NCI-H748 (cell line): ENCODE data around the gene MTMR12.
"Not testable (repeated sequence)": the region's sequence is repeated elsewhere in the genome, so short reads cannot be mapped to it uniquely, and the experiment has no call there.

Experiments
- DNase-seq: peaks from one replicate; lab custom pipeline; 2025; ENCODE audit not compliant: unreplicated experiment; lab: John Stamatoyannopoulos, UW

The MTMR12 gene

GRCh38 chr5:32299059-32299677, 13.6 kb downstream of the MTMR12 start:
- DNase-seq: peak; percentile 28

GRCh38 chr5:32298059-32298415, 14.7 kb downstream of the MTMR12 start:
- DNase-seq: no peak

DNA sequence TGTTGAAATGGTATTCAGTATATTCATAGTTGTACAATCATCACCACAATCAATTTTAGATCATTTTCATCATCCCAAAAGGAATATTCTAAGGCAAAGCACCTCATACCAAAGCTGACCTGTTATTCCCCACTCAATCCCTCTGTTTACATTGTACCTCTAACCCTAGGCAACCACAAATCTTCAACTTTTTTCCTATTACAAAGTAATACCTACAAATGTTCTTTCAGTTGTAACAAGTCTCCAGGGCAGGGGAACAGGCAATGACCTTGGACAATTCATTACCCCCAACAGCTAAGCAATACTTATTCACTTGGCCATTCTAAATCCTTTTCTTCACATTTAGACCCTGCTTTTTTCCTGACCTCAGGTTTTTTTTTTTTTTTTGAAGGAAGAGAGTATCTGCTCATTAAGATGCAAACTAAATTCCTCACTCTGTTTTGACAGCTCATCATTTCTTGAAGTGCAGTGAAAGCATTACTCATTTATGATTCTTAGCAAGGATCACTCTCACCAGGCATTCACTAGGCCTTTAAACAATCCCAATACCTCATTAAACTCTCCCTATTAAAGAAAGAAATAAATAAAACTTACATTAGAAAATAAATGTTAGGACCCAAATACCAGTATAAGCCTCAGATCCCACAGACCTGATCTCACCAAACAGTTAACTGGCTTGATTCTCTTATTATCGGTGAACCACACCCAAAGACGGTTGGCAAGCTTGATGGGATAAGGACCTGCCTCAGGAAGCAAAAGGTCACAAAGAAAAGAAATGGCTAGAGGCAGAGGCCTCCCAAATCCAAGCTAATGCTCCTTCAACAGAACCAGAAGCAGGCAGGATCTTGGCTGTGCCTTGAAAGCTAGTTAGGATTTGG, 15.3 kb downstream of the MTMR12 start:
- no peak for DNase-seq

GRCh38 chr5:32295966-32296772, 16.6 kb downstream of the MTMR12 start:
- not testable (repeated sequence) for DNase-seq

GRCh38 chr5:32291591-32291990, 21.1 kb downstream of the MTMR12 start:
- DNase-seq: no peak

DNA sequence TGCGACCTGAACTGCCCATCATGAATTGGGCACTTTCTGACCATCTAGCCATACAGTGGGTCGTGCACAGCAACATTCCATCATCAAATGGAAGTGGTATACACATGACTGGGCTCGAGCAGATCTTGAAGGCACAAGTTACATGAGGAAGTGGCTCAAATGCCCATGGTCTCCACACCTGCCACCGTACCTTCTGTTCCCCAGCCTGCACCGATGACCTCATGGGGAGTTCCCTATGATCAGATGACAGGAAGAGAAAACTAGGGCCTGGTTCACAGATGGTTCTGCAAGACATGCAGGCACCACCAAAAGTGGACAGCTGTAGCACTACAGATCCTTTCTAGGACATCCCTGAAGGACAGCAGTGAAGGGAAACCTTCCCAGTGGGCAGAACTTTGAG, 21.8 kb downstream of the MTMR12 start:
- no peak for DNase-seq

GRCh38 chr5:32290501-32290900, 22.2 kb downstream of the MTMR12 start:
- not testable (repeated sequence) for DNase-seq

DNA sequence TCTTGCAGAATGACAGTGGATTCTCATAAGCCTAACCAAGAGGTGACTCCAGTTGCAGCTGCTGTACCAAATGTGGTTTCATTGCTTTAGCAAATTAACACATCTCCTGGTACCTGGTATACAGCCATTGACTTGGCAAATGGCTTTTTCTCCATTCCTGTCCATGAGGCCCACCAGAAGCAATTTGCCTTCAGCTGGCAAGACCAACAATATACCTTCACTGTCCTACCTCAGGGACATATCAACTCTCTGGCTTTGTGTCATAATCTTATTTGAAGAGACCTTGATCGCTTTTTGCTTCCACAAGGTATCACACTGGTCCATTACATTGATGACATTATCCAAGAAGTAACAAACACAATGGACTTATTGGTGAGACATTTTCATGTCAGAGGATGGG, 22.8 kb downstream of the MTMR12 start:
- not testable (repeated sequence) for DNase-seq

DNA sequence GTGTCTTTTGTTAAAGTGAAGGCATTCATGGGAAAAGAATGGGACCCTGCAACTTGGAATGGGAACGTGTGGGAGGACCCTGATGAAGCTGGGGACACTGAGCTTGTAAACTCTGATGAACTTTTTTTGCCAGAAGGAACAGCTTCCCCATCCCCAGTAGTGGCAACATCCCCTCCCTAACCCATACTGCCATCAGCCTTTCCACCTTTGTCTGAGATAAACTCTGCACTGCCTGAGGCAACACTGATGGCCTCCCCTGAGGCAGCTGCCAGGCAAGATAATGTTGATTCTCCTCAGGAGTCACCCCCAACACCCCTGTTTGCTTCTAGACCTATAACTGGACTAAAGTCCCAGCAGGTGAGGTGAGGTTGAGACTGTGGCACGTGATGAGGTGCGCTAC, 24.6 kb downstream of the MTMR12 start:
- DNase-seq: peak; percentile 39

DNA sequence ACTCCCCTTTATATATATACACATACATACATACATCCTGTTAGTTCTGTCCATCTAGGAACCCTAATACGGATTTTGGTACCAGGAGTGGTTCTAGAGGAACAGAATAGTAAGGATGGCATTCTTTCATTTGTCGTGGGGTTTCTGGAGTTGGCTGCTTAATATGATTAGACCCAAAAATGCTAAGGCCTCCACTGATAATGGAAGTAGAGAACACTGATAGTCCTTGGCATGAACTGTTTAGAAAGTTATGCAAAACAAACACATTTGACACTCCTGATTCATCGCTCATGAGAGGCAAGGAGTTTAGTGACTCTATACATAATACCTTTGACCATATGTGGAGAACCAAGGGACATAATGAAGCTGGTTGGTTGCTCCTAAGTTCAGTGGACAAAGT, 25.2 kb downstream of the MTMR12 start:
- not testable (repeated sequence) for DNase-seq

GRCh38 chr5:32285510-32286138, 27.1 kb downstream of the MTMR12 start:
- peak; percentile 56 for DNase-seq

DNA sequence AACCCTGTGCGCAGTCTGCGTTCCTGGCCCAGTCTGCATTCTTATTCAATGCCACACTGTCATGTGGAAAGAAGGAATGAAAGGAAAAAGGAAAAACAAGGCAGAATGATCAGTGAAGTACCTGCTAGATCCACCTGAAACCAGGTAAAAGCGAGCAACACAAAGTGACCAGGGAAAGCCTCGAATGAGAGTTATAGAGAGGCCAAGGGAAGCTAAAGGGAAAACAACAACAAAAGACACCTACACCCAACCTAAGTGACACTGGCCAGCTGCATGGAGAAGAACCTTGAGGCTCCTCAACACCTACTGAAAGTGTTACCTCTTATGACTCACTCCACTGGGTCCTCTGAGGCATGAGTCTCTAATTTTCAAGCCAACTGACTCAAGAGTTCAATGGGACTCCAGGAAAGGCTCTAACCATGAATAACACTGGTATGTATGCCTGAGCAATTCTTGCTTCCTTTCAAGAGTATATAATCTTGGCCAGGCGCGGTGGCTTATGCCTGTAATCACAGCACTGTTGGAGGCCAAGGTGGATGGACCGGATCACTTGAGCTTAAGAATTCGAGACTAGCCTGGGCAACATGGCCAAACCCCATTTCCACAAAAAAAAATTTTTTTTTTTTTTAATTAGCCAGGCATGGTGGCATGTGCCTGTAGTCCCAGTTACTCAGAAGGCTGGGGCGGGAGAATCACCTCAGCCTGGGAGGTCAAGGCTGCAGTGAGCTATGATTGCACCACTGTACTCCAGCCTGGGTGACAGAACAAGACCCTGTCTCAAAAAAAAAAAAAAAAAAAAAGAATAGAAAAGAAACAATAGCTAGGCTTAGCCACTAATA, 29.0 kb downstream of the MTMR12 start:
- no peak for DNase-seq

GRCh38 chr5:32283061-32283460, 29.7 kb downstream of the MTMR12 start:
- DNase-seq: no peak

GRCh38 chr5:32282633-32283032, 30.1 kb downstream of the MTMR12 start:
- no peak for DNase-seq

DNA sequence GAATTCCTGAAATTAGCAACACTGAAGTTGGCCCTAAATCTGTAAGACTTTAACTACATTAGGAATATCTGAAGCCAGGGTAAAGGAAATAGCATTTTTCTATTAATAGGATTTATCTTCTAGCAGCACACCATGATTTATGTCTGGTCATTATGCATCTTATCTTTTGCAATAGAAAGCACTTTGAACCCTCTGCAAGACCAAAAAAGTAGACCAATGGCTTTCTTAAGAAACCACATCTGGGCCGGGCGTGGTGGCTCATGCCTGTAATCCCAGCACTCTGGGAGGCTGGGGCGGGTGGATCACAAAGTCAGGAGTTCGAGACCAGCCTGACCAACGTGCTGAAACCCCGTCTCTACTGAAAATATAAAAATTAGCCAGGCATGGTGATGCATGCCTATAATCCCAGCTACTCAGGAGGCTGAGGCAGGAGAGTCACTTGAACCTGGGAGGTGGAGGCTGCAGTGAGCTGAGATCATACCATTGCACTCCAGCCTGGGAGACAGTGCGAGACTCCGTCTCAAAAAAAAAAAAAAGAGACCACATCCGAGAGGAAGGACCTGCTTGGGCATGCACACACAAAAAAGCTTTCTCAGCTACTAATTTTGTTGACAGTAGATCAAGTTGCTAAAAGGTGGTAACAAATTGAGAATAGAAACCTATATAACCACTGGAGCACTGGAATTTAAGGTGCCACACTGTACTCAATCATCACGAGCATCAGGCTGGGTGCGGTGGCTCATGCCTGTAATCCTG, 31.2 kb downstream of the MTMR12 start:
- DNase-seq: peak; percentile 32

DNA sequence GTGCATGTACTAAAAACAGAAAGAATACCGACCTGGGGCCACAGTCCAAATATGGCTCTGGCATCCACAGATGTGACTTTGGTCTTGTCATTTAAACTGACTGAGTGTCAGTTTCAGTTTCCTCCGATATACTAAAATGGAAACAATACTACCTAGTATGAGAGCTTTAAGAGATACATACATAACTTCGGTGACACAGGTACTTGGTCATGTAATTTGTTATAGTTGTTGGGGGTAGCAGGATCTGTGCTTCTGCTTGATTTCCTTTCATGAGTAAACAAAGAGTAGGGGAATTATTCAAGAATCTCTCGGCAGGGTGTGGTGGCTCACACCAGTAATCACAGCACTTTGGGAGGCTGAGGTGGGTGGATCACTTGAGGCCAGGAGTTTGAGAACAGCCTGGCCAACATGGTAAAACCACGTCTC, 32.1 kb downstream of the MTMR12 start:
- no peak for DNase-seq

DNA sequence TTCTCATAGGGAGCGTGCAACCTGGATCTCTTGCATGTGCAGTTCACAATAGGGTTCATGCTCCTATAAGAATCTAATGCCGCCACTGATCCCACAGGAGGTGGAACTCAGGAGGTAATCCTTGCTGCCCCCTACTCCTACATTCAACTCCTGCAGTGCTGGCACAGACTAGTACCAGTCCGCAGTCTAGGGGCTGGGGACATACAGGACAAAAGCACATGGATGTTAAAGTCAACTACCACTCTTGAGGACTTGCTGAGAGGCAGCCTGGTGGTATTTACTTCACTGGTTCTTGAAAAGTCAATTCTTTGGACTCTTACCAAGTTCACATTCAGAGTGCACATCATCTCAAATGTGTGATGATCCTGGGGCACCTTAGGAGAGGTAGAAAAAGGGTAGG, 33.0 kb downstream of the MTMR12 start:
- no peak for DNase-seq

DNA sequence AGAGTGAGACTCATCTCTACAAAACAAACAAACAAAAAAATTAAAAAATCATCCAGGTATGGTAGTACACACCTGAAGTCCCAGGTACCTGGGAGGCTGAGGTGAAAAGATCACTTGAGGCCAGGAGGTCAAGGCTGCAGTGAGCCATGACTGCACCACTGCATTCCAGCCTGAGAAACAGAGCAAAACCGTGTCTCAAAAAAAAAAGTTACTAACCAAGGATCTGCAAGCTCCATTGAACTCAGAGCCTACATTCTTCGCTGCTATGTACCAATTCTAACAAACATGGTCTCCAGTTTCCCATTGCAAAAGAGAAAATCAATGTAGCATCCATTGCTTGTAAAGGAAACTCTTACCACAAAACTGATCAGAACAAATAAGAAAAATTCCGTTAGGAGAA, 33.5 kb downstream of the MTMR12 start:
- DNase-seq: no peak

- DNase-seq: no peak
These were observed 34.3 kb downstream of the MTMR12 start for GRCh38 chr5:32278406-32278805.

DNA sequence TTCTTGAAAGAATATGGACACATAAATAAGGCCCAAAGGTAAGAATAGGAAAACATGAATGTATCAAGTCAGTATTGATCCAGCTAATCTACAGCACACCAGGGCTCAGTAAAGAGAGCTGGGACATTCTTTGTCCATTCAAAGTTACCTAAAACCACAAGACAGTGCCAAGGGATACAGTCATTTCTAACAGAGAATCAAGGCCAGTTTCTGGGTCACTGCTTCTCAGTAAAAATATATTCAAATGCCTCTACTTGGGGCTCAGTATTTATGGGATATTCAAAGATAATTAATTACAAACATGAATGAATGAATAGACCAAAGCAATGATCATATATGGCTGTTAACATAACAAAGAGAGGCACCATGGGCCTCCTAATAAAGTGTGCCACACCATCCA, 34.9 kb downstream of the MTMR12 start:
- DNase-seq: no peak
